GM23338 (cell line): Measurements from ENCODE around the gene HSPH1. TPM values are rescaled to one million over a fixed set of nuclear protein-coding genes. Genes with fewer than 3 reads are reported as not detected.

Experiments
- ATAC-seq: fragments of 200-7000 bp; cut with Tn5 transposase; 3 replicates; pipeline ENCODE4 v1.9.1; 2020
- DNase-seq: peaks from one replicate; pipeline ENCODE4 v3.0.0-alpha.2; 2015; ENCODE audit warnings: low spot score
- H2AFZ ChIP-seq: fragments of 200-600 bp; sonication (generic); 2 replicates; pipeline ENCODE4 v1.8.0; 2016; ENCODE audit warnings: antibody characterized with exemption, mild to moderate bottlenecking, moderate library complexity
- H3F3A ChIP-seq: fragments of 200-600 bp; sonication (generic); replicated peaks from 2 replicates; pipeline ENCODE4 v1.8.0; 2017; ENCODE audit warnings: antibody characterized with exemption, mixed run types, low read depth
- H3K27ac ChIP-seq: fragments of 200-600 bp; sonication (generic); 2 replicates; pipeline ENCODE4 v1.6.1; 2016; ENCODE audit warnings: low read depth
- H3K27me3 ChIP-seq: fragments of 200-600 bp; sonication (generic); 2 replicates; pipeline ENCODE4 v1.8.0; 2016; ENCODE audit warnings: mild to moderate bottlenecking, mixed run types, moderate library complexity; ENCODE audit not compliant: insufficient read depth
- H3K36me3 ChIP-seq: fragments of 200-600 bp; sonication (generic); 2 replicates; pipeline ENCODE4 v1.8.0; 2016; ENCODE audit warnings: mild to moderate bottlenecking; ENCODE audit not compliant: insufficient read depth
- H3K4me1 ChIP-seq: fragments of 200-600 bp; sonication (generic); 2 replicates; pipeline ENCODE4 v1.8.0; 2016; ENCODE audit warnings: mild to moderate bottlenecking, moderate library complexity; ENCODE audit not compliant: insufficient read depth
- H3K4me2 ChIP-seq: fragments of 200-600 bp; sonication (generic); 2 replicates; pipeline ENCODE4 v1.7.1; 2017; ENCODE audit warnings: mixed run types
- H3K4me3 ChIP-seq: fragments of 200-600 bp; sonication (generic); 2 replicates; pipeline ENCODE4 v1.6.1; 2016; ENCODE audit warnings: mixed run types
- H3K79me2 ChIP-seq: fragments of 200-600 bp; sonication (generic); replicated peaks from 2 replicates; pipeline ENCODE4 v1.8.0; 2017; ENCODE audit warnings: mild to moderate bottlenecking; ENCODE audit not compliant: insufficient read depth
- H3K9me2 ChIP-seq: fragments of 200-600 bp; sonication (generic); 2 replicates; pipeline ENCODE4 v1.8.0; 2017; ENCODE audit not compliant: insufficient read depth
- H4K20me1 ChIP-seq: fragments of 200-600 bp; sonication (generic); replicated peaks from 2 replicates; pipeline ENCODE4 v1.8.0; 2017; ENCODE audit warnings: mild to moderate bottlenecking; ENCODE audit not compliant: insufficient read depth
- H3K27ac Mint-ChIP-seq: 2 replicates; pipeline ENCODE4 v1.8.0; 2020; ENCODE audit warnings: inconsistent platforms, mild to moderate bottlenecking, moderate library complexity, mixed read lengths
- H3K27me3 Mint-ChIP-seq: 3 replicates; pipeline ENCODE4 v1.8.0; 2022; ENCODE audit warnings: low read depth, mild to moderate bottlenecking, moderate library complexity, mixed read lengths, inconsistent platforms; ENCODE audit not compliant: insufficient read depth, poor library complexity
- H3K36me3 Mint-ChIP-seq: 3 replicates; pipeline ENCODE4 v1.8.0; 2021; ENCODE audit warnings: low read depth, mild to moderate bottlenecking, inconsistent platforms, moderate library complexity, mixed read lengths
- H3K4me1 Mint-ChIP-seq: 3 replicates; pipeline ENCODE4 v1.8.0; 2020; ENCODE audit warnings: mild to moderate bottlenecking, inconsistent platforms, mixed read lengths
- H3K4me3 Mint-ChIP-seq: 3 replicates; pipeline ENCODE4 v1.8.0; 2021; ENCODE audit warnings: moderate library complexity, mild to moderate bottlenecking, inconsistent platforms, mixed read lengths
- H3K9me3 Mint-ChIP-seq: 3 replicates; pipeline ENCODE4 v1.8.0; 2020; ENCODE audit warnings: moderate library complexity, mild to moderate bottlenecking, inconsistent platforms, mixed read lengths
- CREB1 ChIP-seq: fragments of 250-450 bp; sonication (Bioruptor Pico); IDR thresholded peaks from 2 replicates; pipeline ENCODE4 v1.5.0; 2020; ENCODE audit warnings: low read depth, mild to moderate bottlenecking, moderate library complexity
- CTCF ChIP-seq, 2 experiments: fragments of 200-600 bp in 1 of 2; sonication (generic) in 1 of 2; conservative IDR thresholded peaks; 2 replicates each; pipeline versions ENCODE4 v1.5.1 to v1.6.1; 2016 to 2017; ENCODE audit warnings: antibody characterized with exemption in 2 of 2, low read depth in 2 of 2, mild to moderate bottlenecking in 2 of 2, moderate library complexity in 1 of 2
- ETS1 ChIP-seq: IDR thresholded peaks from 2 replicates; pipeline ENCODE4 v1.6.1; 2016; ENCODE audit warnings: antibody characterized with exemption
- EZH2 ChIP-seq: fragments of 200-600 bp; sonication (generic); IDR thresholded peaks from one replicate; pipeline ENCODE4 v1.8.0; 2017; ENCODE audit warnings: antibody characterized with exemption, mild to moderate bottlenecking, low read depth; ENCODE audit not compliant: unreplicated experiment
- EZH2phosphoT487 ChIP-seq: fragments of 200-600 bp; sonication (generic); IDR thresholded peaks from one replicate; pipeline ENCODE4 v1.8.1; 2018; ENCODE audit warnings: antibody characterized with exemption; ENCODE audit not compliant: unreplicated experiment
- JUNB ChIP-seq: IDR thresholded peaks from one replicate; pipeline ENCODE4 v1.6.1; 2016; ENCODE audit warnings: antibody characterized with exemption; ENCODE audit not compliant: unreplicated experiment
- POLR2AphosphoS5 ChIP-seq: IDR thresholded peaks from 2 replicates; pipeline ENCODE4 v1.6.1; 2016; ENCODE audit warnings: antibody characterized with exemption, low read depth
- REST ChIP-seq: IDR thresholded peaks from one replicate; pipeline ENCODE4 v1.6.1; 2018; ENCODE audit warnings: antibody characterized with exemption; ENCODE audit not compliant: unreplicated experiment
- STAT1 ChIP-seq: IDR thresholded peaks from one replicate; pipeline ENCODE4 v1.6.1; 2016; ENCODE audit warnings: antibody characterized with exemption; ENCODE audit not compliant: unreplicated experiment
- ZNF114 ChIP-seq: fragments of 250-450 bp; sonication (Bioruptor Pico); IDR thresholded peaks from 2 replicates; pipeline ENCODE4 v1.5.0; 2020; ENCODE audit warnings: mild to moderate bottlenecking, moderate library complexity
- ZNF331 ChIP-seq: fragments of 250-450 bp; sonication (Bioruptor Pico); IDR thresholded peaks from 2 replicates; pipeline ENCODE4 v1.5.0; 2020; ENCODE audit warnings: low read depth, mild to moderate bottlenecking, moderate library complexity
- ZNF462 ChIP-seq: fragments of 250-450 bp; sonication (Bioruptor Pico); IDR thresholded peaks from 2 replicates; pipeline ENCODE4 v1.5.0; 2020; ENCODE audit warnings: mild to moderate bottlenecking, moderate library complexity
- polyA plus RNA-seq: library from polyadenylated mRNA; unstranded; fragments of >200 nt; fragmentation: Nextera tagmentation; extraction: Ambion mirVana; gene quantifications from 2 replicates; pipeline ENCODE4 v1.2.1, GENCODE V29; 2016
- total RNA-seq: library from RNA; depleted of rRNA; stranded (reverse); fragments of >200 nt; shearing (Covaris generic); gene quantifications from 2 replicates; pipeline ENCODE4 v1.2.3, GENCODE V29; 2014

Gene HSPH1
- total and polyA plus RNA-seq, 2 experiments from 2014 or later, result 112 to 147 TPM

GRCh38 chr13:31138515-31138914, 23.2 kb downstream of the HSPH1 start (continued):
- TF ChIP-seq ZNF462 (CRISPR knock-in tag) (no peak), POLR2AphosphoS5 (no peak), CTCF (conservative IDR thresholded peaks at IDR 0.05; ENCODE audit: low read depth in 2 of 2) (no peak), EZH2 (no peak), ETS1 (no peak), EZH2phosphoT487 (no peak), CREB1 (no peak)

GRCh38 chr13:31136724-31137123, 25.0 kb downstream of the HSPH1 start:
- H3K79me2 ChIP-seq, result no peaks in the 10 kb centered on the region
- no peaks in the 10 kb centered on the region for H3F3A ChIP-seq
- H3K4me2 ChIP-seq, result no peak overlapping the region
- no peaks in the 10 kb centered on the region for H3K4me1 ChIP-seq
- no peaks in the 10 kb centered on the region for H3K27me3 ChIP-seq
- no peak overlapping the region for H3K27ac Mint-ChIP-seq
- H3K4me1 Mint-ChIP-seq, result no peaks in the 10 kb centered on the region
- no peaks in the 10 kb centered on the region for H3K9me3 Mint-ChIP-seq
- DNase-seq (no peak), ATAC-seq (no peak)
- H3K36me3 ChIP-seq, result peaks cover 52% of the 10 kb centered on the region
- no peak overlapping the region for H3K4me3 Mint-ChIP-seq
- H3K27me3 Mint-ChIP-seq, result no peaks in the 10 kb centered on the region
- H3K36me3 Mint-ChIP-seq, result peaks cover 53% of the 10 kb centered on the region
- no peaks in the 10 kb centered on the region for H3K9me2 ChIP-seq
- peaks cover 6% of the 10 kb centered on the region for H4K20me1 ChIP-seq
- H3K4me3 ChIP-seq, result no peak overlapping the region
- no peak overlapping the region for H3K27ac ChIP-seq
- no peak overlapping the region for H2AFZ ChIP-seq
- TF ChIP-seq STAT1 (no peak), ZNF331 (CRISPR knock-in tag) (no peak), POLR2AphosphoS5 (no peak), ETS1 (no peak), JUNB (no peak), REST (no peak), EZH2phosphoT487 (no peak), ZNF114 (CRISPR knock-in tag) (no peak)
